ENCODE data around the gene NRROS.
"Not testable (repeated sequence)": the region's sequence is repeated elsewhere in the genome, so short reads cannot be mapped to it uniquely, and the experiment has no call there.

NRROS gene

GRCh38 chr3:196624907-196625306, 14.6 kb upstream of the NRROS start:
- no peak for DNase-seq (ENCODE audit: low read depth)

GRCh38 chr3:196625331-196625730, 14.2 kb upstream of the NRROS start:
- no peak for DNase-seq (ENCODE audit: low read depth)

GRCh38 chr3:196627918-196628231, 11.6 kb upstream of the NRROS start:
- no peak for DNase-seq (ENCODE audit: low read depth)

GRCh38 chr3:196629228-196629627, 10.3 kb upstream of the NRROS start:
- no peak for DNase-seq (ENCODE audit: low read depth)

- DNase-seq (ENCODE audit: low read depth), result no peak
These were observed 7.8 kb upstream of the NRROS start for GRCh38 chr3:196631682-196632045.

- peak; percentile 75 for DNase-seq (ENCODE audit: low read depth)
These were observed 7.3 kb upstream of the NRROS start for GRCh38 chr3:196632046-196632751.

- no peak for DNase-seq (ENCODE audit: low read depth)
These were observed 5.8 kb upstream of the NRROS start for GRCh38 chr3:196633555-196634151.

- no peak for DNase-seq (ENCODE audit: low read depth)
These were observed 5.3 kb upstream of the NRROS start for GRCh38 chr3:196634224-196634623.

GRCh38 chr3:196634829-196635228, 4.7 kb upstream of the NRROS start:
- no peak for DNase-seq (ENCODE audit: low read depth)

GRCh38 chr3:196636369-196637349, 2.8 kb upstream of the NRROS start:
- no peak for DNase-seq (ENCODE audit: low read depth)

GRCh38 chr3:196637941-196638340, 1.6 kb upstream of the NRROS start:
- DNase-seq (ENCODE audit: low read depth), result not testable (repeated sequence)

GRCh38 chr3:196638861-196639482, 522 bp upstream of the NRROS start:
- DNase-seq (ENCODE audit: low read depth), result no peak

GRCh38 chr3:196640297-196641018, 964 bp downstream of the NRROS start:
- no peak for DNase-seq (ENCODE audit: low read depth)

- DNase-seq (ENCODE audit: low read depth), result no peak
These were observed 2.0 kb downstream of the NRROS start for GRCh38 chr3:196641333-196642054.

- DNase-seq (ENCODE audit: low read depth), result no peak
These were observed 2.9 kb downstream of the NRROS start for GRCh38 chr3:196642434-196642833.

- no peak for DNase-seq (ENCODE audit: low read depth)
These were observed 3.8 kb downstream of the NRROS start for GRCh38 chr3:196643201-196643749.

GRCh38 chr3:196643761-196644160, 4.3 kb downstream of the NRROS start:
- DNase-seq (ENCODE audit: low read depth), result no peak

GRCh38 chr3:196645096-196645495, 5.6 kb downstream of the NRROS start:
- no peak for DNase-seq (ENCODE audit: low read depth)

- no peak for DNase-seq (ENCODE audit: low read depth)
These were observed 6.6 kb downstream of the NRROS start for GRCh38 chr3:196645897-196646665.

- DNase-seq (ENCODE audit: low read depth), result no peak
These were observed 7.2 kb downstream of the NRROS start for GRCh38 chr3:196646666-196647216.

Measured in T follicular helper cell (primary cell).